ENCODE results near the gene RICTOR. TPM values are rescaled to one million over a fixed set of nuclear protein-coding genes. Genes with fewer than 3 reads are reported as not detected.
A peak's percentile ranks its signal among the peaks of the same experiment; 100 is the strongest.

The RICTOR gene
- total and polyA plus RNA-seq, 9 of the 15 experiments (the other 6 are each of a cell fraction or from before 2014, with no cell fraction given): 13.9 to 46.6 (median 22.6) TPM

- TF ChIP-seq HMGXB4 (CRISPR knock-in tag; IDR thresholded peaks at IDR 0.05) (no peak), DIDO1 (tag; IDR thresholded peaks at IDR 0.05; ENCODE audit: low read depth) (no peak), PURB (CRISPR knock-in tag; IDR thresholded peaks at IDR 0.05; ENCODE audit: low read depth) (no peak), MEIS2 (IDR thresholded peaks at IDR 0.05; ENCODE audit: partially characterized antibody) (peak; percentile 86), ZHX1 (conservative IDR thresholded peaks at IDR 0.05; ENCODE audit: low read length) (no peak), FUS (optimal IDR thresholded peaks at IDR 0.05; ENCODE audit: low read depth, low read length) (no peak), ARID3B (CRISPR knock-in tag; IDR thresholded peaks at IDR 0.05; ENCODE audit: borderline replicate concordance) (no peak), E2F6 (IDR thresholded peaks at IDR 0.05; ENCODE audit: borderline replicate concordance in 1 of 2, extremely low read depth in 1 of 2, insufficient read depth in 1 of 2, insufficient read length in 1 of 2, low read depth in 1 of 2, low read length in 1 of 2, poor library complexity in 1 of 2, severe bottlenecking in 1 of 2) (no peak), TCF7L2 (IDR thresholded peaks at IDR 0.05; ENCODE audit: low read depth, low read length) (no peak)
Measured at GRCh38 chr5:39072925-39073766, 1.1 kb downstream of the RICTOR start (continued).
